HG02571 (cell line): ENCODE data around the gene PDE6A.

ENCODE experiments used
- ATAC-seq: cut with Tn5 transposase; IDR thresholded peaks from one replicate; pipeline ENCODE4 v1.9.1; 2021; ENCODE audit warnings: mild to moderate bottlenecking, moderate library complexity; ENCODE audit not compliant: unreplicated experiment

The PDE6A gene

DNA sequence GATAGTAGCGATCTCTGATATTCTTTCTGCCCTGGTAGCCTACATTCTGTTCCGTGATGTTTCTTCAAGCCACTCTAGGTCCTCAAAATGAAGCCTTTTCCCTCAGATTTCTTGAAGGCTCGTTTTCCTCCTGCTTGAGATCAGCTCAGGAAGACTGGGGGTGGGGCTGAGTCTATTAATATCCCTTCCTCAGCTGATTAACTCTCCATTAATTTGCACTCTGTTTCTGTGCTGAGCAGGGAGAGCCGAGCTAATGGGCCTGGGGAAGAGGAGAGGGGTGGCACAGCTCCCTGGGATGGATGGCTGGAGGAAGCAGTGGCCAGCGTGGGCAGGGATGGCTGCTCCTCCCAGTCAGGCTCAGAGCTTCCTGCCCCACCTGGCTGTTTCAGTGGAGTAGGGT, 121.2 kb downstream of the PDE6A start:
- no peak for ATAC-seq

DNA sequence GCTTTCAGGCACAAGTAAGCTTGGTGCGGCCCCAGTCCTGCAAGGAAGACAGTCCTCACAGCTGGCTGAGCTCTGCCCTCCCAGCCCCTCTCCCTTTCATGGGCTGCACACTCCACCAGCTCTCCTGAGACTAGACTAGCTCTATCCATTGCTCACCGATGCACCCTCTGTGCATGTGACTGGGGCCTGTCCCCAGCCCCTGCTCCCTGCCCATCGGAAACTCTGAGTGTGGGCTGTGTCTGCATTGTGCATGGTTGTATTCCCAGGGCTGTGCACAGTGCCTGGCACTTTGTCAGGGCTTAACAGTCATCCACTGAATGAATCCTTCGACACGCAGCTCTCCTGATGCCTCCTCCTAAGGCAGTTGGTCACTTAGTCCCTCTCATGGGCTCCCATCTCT, 122.3 kb downstream of the PDE6A start:
- ATAC-seq, result no peak

DNA sequence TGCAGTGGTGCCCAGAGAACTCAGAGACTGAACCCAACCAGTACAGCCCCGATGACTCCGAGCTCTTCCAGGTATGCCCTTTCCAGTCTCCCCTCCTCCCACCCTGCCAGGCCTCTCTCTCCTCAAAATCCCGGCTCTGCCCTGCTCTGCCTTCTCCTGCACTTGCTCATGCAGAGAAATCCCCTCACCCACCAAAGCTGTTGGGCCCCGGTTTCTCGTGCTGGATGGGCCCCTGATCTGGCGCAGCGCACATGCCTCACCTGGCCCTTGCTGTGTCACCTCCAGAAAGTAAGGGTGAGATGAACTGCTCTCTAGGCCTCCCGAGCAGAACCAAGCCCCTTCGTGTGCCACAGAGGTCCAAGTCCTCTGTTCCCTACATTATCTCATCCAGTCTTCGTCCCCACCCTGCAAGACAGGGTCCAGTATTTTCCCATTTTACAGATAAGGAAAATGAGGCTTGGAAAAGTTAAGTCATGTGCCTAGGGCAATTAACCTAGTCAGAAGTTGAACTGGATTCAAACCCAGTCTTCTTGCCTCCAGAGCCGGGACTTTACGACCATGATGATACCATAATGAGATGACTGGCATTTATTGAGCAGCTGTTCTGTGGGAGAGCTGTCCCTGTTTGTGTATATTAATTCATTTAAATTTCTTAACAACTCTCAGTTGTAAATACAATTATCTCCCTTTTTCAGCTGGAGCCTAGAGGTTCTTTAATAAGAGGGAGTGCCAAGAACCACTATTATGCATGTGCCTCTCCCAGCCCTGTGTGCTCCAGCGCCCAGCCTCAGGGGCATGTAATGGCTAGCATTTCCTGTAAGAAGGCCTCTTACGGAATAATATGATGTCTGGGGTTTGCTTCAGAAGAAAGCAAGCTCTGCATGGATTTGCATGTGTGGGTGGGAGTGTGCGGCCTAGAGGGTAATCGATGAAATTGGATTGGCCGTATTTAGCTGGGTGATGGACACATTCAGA, 123.8 kb downstream of the PDE6A start:
- ATAC-seq, result no peak

DNA sequence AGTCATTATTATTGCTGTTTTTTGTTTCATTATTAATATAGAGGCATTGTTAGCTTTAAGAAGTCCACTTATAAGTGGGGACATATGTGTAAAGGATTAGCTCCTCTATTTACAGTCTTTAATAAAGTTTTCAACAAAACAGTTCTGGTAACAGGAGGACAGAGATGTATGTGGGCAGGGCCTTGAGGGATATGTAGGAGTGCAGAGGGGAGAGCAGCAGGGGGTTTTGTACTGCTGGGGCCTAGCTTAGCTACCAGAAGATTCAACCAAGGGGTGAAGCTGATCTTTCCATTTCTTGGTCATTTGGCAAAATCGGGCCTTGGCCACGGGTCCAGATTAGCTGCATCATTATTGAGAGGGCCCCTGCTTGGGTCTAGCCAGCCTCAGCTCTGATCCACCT, 124.6 kb downstream of the PDE6A start:
- no peak for ATAC-seq

DNA sequence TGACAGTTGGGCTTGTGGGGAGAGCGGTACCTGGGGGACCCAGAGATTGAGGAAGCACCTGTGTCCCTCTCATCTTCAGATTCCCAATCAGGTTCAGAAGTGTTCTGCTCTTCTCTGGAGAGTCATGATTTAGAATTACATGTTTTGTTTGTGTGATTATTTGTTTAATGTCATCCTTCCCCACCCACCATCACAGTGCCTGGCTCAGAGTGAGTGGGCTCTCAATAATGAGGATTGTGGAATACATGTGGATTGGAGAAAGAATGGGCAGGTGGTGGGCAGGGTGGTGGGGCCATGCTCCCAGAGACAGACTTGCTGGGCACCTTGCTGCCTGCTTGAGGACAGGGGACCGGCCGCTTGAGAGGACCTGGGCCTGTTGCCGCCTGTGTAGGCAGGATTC, 126.5 kb downstream of the PDE6A start:
- no peak for ATAC-seq

DNA sequence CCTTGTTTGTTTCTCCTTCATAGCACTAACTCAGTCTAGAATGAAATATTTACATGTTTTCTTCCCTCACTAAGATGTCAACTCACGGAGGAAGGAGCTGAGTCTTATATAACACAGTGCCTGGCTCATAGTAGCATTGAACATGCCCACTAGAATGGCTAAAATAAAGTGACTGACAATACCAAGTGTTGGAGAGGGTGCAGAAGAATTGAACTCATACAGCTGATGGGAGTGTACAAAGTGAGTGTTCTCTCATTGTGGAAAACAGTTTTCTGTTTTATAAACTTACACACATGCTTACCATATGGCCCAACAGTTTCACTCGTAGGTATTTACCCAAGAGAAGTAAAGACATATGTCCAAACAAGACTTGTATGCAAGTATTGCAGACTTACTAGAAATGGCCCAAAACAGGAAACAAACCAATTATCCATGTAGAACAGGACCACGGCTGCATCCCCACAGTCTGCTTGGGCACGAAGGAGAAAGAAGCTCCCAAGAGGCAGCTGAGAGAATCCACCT, 127.0 kb downstream of the PDE6A start:
- no peak for ATAC-seq

DNA sequence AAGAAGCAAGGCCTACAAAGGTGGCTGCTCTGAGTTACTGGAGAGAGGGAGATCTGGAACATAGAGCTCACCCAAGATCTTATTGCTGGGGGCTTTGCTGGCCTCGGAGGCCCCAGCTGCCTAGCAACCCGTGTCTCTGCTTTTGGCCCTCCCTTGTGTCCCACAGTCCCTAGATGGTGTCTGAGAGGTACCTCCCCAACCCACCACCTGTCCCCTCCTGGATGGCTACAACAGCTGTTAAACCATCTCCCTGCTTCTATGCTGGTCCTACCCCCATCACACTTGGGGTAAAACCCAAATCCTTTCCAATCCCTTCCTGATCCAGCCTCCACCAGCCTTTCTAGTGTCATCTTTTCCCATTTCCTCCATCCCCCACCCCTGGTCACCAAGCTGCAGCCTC, 127.9 kb downstream of the PDE6A start:
- no peak for ATAC-seq

DNA sequence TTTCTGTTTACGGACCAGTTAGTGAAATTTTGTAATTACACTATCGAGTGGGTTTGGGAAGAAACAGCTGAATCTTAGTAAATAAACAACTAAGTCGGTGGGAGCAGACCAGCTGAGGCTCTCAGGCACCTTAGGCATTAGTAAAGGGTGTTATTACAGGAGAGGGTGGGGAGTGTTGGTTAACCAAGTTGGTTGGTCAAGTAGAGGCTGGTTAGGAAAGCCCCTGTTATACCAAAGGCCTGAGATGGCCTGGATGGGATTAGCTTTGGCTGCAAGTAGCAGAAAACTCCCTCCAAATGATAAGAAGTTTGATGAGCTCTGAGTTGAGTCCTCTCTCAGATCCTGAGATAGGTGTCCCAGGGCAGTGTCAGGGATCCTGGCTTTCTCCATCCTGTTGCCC, 133.1 kb downstream of the PDE6A start:
- ATAC-seq, result no peak

DNA sequence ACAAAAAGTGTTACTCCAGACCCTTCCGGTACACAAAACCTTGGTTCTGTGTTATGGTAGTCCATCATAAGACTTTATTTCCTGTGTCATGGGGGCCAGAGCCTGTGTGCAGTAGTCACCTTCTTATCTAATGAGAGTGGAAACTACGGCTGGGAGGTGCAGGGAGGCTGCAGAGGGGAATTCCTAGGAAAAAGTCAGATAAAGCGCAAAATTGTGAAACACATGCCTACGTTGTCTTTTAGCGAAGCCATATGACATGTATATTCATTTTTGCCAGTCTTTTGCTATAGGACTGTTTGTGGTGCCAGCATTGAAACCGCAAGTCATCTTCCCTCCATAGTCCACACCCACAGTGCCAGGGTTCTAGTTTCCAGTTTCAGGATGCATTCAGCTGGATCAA, 133.7 kb downstream of the PDE6A start:
- ATAC-seq, result no peak

DNA sequence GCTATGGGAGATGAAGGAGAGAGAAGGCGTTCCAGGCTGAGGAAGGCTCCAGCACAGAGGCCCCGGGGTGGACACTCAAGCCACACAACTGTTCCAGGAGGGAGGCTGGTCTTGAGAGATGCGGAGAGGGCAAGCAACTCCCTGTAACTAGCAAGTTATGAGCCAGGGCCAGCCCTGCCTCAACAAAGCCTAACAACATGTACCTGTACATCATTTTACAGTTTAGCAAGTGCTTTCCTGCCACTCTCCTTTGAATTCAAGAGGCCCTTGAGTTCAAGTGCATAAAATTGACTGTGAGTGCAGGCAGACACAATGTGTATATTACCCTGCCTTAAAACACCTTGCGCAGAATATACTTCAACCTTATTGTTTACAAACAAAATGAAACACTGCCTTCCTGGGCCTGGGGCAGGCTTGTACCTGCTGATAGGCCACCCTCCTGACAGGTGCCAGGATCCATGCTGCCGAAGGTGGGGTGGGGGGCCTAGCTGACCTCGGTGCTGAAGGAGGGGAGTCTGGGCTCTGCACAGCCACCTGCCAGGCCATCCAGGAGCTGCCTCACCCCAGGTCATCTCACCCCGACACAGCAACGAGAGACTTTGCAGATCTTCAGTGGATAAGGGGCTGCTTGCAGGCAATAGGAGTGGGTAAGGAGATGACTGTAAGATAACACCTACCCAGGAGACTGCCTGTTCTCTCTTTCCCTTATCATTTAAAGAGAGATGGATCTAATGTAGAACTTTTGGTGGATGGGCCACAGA, 134.5 kb downstream of the PDE6A start:
- no peak for ATAC-seq

DNA sequence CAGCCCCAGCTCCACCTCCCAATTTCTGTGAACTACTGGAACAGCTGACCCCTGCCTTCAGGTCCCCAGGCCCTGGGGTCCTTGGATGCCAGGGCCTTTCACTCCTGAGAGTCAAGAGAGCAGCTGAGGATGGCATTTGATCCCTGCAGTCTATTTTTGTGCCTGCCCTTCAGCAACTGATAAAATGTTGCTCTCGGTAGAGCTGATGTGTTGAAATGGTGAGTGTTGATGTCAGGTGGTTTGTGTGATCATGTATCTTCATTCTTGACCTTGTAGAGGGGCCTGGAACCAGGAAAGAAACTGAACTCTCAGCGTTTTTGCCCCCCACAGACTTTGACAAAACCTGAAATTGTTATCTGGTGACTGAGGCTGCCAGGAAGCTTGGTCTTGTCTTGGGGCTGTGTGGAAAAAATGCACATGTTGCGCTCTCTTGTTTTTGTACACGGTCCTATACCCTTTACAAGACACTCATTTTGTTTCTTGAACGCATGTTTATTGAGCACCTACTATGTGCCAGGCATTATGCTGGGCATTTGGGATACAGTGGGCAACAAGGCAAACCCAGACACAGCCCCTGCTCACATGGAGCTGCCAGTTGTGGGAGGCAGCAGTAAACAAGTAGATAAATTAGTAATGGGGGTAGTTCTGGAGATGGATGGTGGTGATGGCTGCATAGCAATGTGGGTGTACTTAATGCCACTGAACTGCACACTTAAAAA, 136.2 kb downstream of the PDE6A start:
- ATAC-seq, result no peak
